ENCODE measurements around the gene DDX11.
"Not testable (repeated sequence)": the region's sequence is repeated elsewhere in the genome, so short reads cannot be mapped to it uniquely, and the experiment has no call there.

Gene DDX11

GRCh38 chr12:31119192-31119802 lies 45.6 kb downstream of the DDX11 start:
- Mint-ChIP-seq H3K36me3 (ENCODE audit: low read depth) (no peaks in the 10 kb centered on the region), H3K27ac (no peak overlapping the region), H3K27me3 (peaks cover 21% of the 10 kb centered on the region), H3K9me3 (no peaks in the 10 kb centered on the region), H3K4me3 (no peak overlapping the region), H3K4me1 (peaks cover 7% of the 10 kb centered on the region)
- DNase-seq, result no peak
- peak; percentile 17 for ATAC-seq

- H3K27ac Mint-ChIP-seq, result no peak overlapping the region
- DNase-seq, result no peak
- ATAC-seq, result no peak
- peaks cover 19% of the 10 kb centered on the region for H3K27me3 Mint-ChIP-seq
- no peaks in the 10 kb centered on the region for H3K9me3 Mint-ChIP-seq
- no peaks in the 10 kb centered on the region for H3K36me3 Mint-ChIP-seq (ENCODE audit: low read depth)
- peaks cover 7% of the 10 kb centered on the region for H3K4me1 Mint-ChIP-seq
- peak overlapping the region; percentile 21 for H3K4me3 Mint-ChIP-seq
Measured at GRCh38 chr12:31119803-31120211, 46.1 kb downstream of the DDX11 start.

- DNase-seq (no peak), ATAC-seq (no peak)
- Mint-ChIP-seq H3K36me3 (ENCODE audit: low read depth) (no peaks in the 10 kb centered on the region), H3K9me3 (no peaks in the 10 kb centered on the region), H3K27me3 (peaks cover 16% of the 10 kb centered on the region), H3K27ac (no peak overlapping the region), H3K4me3 (peak overlapping the region; percentile 45), H3K4me1 (peaks cover 7% of the 10 kb centered on the region)
Measured at GRCh38 chr12:31120392-31121008, 46.8 kb downstream of the DDX11 start.

GRCh38 chr12:31121022-31121728 lies 47.5 kb downstream of the DDX11 start:
- not testable (repeated sequence) for DNase-seq; H3K4me3 Mint-ChIP-seq; H3K27ac Mint-ChIP-seq; H3K9me3 Mint-ChIP-seq; ATAC-seq; H3K4me1 Mint-ChIP-seq; H3K36me3 Mint-ChIP-seq (ENCODE audit: low read depth)
- H3K27me3 Mint-ChIP-seq, result peaks cover 15% of the 10 kb centered on the region

GRCh38 chr12:31122481-31122880 lies 48.8 kb downstream of the DDX11 start:
- DNase-seq (no peak), ATAC-seq (no peak)
- no peak overlapping the region for H3K4me3 Mint-ChIP-seq
- H3K4me1 Mint-ChIP-seq, result peaks cover 5% of the 10 kb centered on the region
- H3K36me3 Mint-ChIP-seq (ENCODE audit: low read depth), result no peaks in the 10 kb centered on the region
- H3K9me3 Mint-ChIP-seq, result no peaks in the 10 kb centered on the region
- H3K27me3 Mint-ChIP-seq, result peaks cover 7% of the 10 kb centered on the region
- H3K27ac Mint-ChIP-seq, result no peak overlapping the region

- not testable (repeated sequence) for H3K27me3 Mint-ChIP-seq; H3K9me3 Mint-ChIP-seq; ATAC-seq; H3K27ac Mint-ChIP-seq; DNase-seq; H3K4me1 Mint-ChIP-seq; H3K4me3 Mint-ChIP-seq; H3K36me3 Mint-ChIP-seq (ENCODE audit: low read depth)
Measured at GRCh38 chr12:31124158-31124557, 50.5 kb downstream of the DDX11 start.

- H3K9me3 Mint-ChIP-seq; ATAC-seq; H3K4me3 Mint-ChIP-seq; H3K36me3 Mint-ChIP-seq (ENCODE audit: low read depth); DNase-seq; H3K27ac Mint-ChIP-seq; H3K27me3 Mint-ChIP-seq; H3K4me1 Mint-ChIP-seq: not testable (repeated sequence)
Measured at GRCh38 chr12:31125171-31125570, 51.5 kb downstream of the DDX11 start.

- H3K4me1 Mint-ChIP-seq; H3K27me3 Mint-ChIP-seq; DNase-seq; H3K27ac Mint-ChIP-seq; H3K36me3 Mint-ChIP-seq (ENCODE audit: low read depth); H3K9me3 Mint-ChIP-seq; H3K4me3 Mint-ChIP-seq; ATAC-seq: not testable (repeated sequence)
Measured at GRCh38 chr12:31127209-31127848, 53.7 kb downstream of the DDX11 start.

GRCh38 chr12:31136581-31136980 lies 62.9 kb downstream of the DDX11 start:
- DNase-seq; ATAC-seq; H3K4me1 Mint-ChIP-seq; H3K4me3 Mint-ChIP-seq; H3K36me3 Mint-ChIP-seq (ENCODE audit: low read depth); H3K27ac Mint-ChIP-seq: not testable (repeated sequence)
- Mint-ChIP-seq H3K27me3 (peaks cover 11% of the 10 kb centered on the region), H3K9me3 (peaks cover 10% of the 10 kb centered on the region)

GRCh38 chr12:31144768-31145167 lies 71.1 kb downstream of the DDX11 start:
- not testable (repeated sequence) for H3K36me3 Mint-ChIP-seq (ENCODE audit: low read depth); DNase-seq; H3K27ac Mint-ChIP-seq; ATAC-seq; H3K9me3 Mint-ChIP-seq; H3K4me3 Mint-ChIP-seq; H3K4me1 Mint-ChIP-seq; H3K27me3 Mint-ChIP-seq

GRCh38 chr12:31145296-31145695 lies 71.6 kb downstream of the DDX11 start:
- not testable (repeated sequence) for H3K27ac Mint-ChIP-seq; H3K4me3 Mint-ChIP-seq; ATAC-seq; DNase-seq; H3K9me3 Mint-ChIP-seq; H3K36me3 Mint-ChIP-seq (ENCODE audit: low read depth); H3K4me1 Mint-ChIP-seq; H3K27me3 Mint-ChIP-seq

- not testable (repeated sequence) for DNase-seq; H3K9me3 Mint-ChIP-seq; H3K27me3 Mint-ChIP-seq; H3K4me1 Mint-ChIP-seq; H3K27ac Mint-ChIP-seq; H3K4me3 Mint-ChIP-seq; H3K36me3 Mint-ChIP-seq (ENCODE audit: low read depth); ATAC-seq
Measured at GRCh38 chr12:31147415-31147814, 73.8 kb downstream of the DDX11 start.

- H3K36me3 Mint-ChIP-seq (ENCODE audit: low read depth); ATAC-seq; H3K9me3 Mint-ChIP-seq; H3K4me1 Mint-ChIP-seq; H3K4me3 Mint-ChIP-seq; H3K27me3 Mint-ChIP-seq; DNase-seq; H3K27ac Mint-ChIP-seq: not testable (repeated sequence)
Measured at GRCh38 chr12:31150766-31151165, 77.1 kb downstream of the DDX11 start.
